ENCODE measurements around the gene SRR.
A peak's percentile ranks its signal among the peaks of the same experiment; 100 is the strongest.
"Not testable (repeated sequence)": the region's sequence is repeated elsewhere in the genome, so short reads cannot be mapped to it uniquely, and the experiment has no call there.

SRR gene

GRCh38 chr17:2299756-2300155, 4.0 kb upstream of the SRR start:
- Histone ChIP-seq H3K27ac (no peak overlapping the region), H3K9ac (no peak overlapping the region), H3K27me3 (ENCODE audit: control insufficient read depth, insufficient read depth, low read length) (no peaks in the 10 kb centered on the region), H3K79me2 (peaks cover 44% of the 10 kb centered on the region), H3K36me3 (ENCODE audit: control insufficient read depth, insufficient read depth, low read length) (no peaks in the 10 kb centered on the region), H3K4me3 (ENCODE audit: low read depth, low read length) (no peak overlapping the region), H3K4me2 (ENCODE audit: low read length) (no peak overlapping the region), H3K4me1 (no peaks in the 10 kb centered on the region), H3K9me3 (ENCODE audit: control insufficient read depth, low read length) (no peaks in the 10 kb centered on the region), H2AFZ (no peak overlapping the region)
- TF ChIP-seq CTCF (IDR thresholded peaks at IDR 0.05) = no peak

- Histone ChIP-seq H3K4me1 (no peaks in the 10 kb centered on the region), H2AFZ (peak overlapping the region; percentile 94), H3K27ac (peak overlapping the region; percentile 84), H3K4me3 (ENCODE audit: low read depth, low read length) (peak overlapping the region; percentile 96), H3K9me3 (ENCODE audit: control insufficient read depth, low read length) (no peaks in the 10 kb centered on the region), H3K27me3 (ENCODE audit: control insufficient read depth, insufficient read depth, low read length) (no peaks in the 10 kb centered on the region), H3K79me2 (peaks cover 34% of the 10 kb centered on the region), H3K4me2 (ENCODE audit: low read length) (peak overlapping the region; percentile 78), H3K36me3 (ENCODE audit: control insufficient read depth, insufficient read depth, low read length) (no peaks in the 10 kb centered on the region), H3K9ac (peak overlapping the region; percentile 50)
- TF ChIP-seq CTCF (IDR thresholded peaks at IDR 0.05) = no peak
Measured at GRCh38 chr17:2302778-2303203, 959 bp upstream of the SRR start.

GRCh38 chr17:2304931-2305330, 1.2 kb downstream of the SRR start:
- no peaks in the 10 kb centered on the region for H3K27me3 ChIP-seq (ENCODE audit: control insufficient read depth, insufficient read depth, low read length)
- H3K4me3 ChIP-seq (ENCODE audit: low read depth, low read length) = no peak overlapping the region
- H3K9ac ChIP-seq = no peak overlapping the region
- no peak for TF ChIP-seq CTCF (IDR thresholded peaks at IDR 0.05)
- H3K4me1 ChIP-seq = no peaks in the 10 kb centered on the region
- H3K79me2 ChIP-seq = peaks cover 22% of the 10 kb centered on the region
- no peaks in the 10 kb centered on the region for H3K9me3 ChIP-seq (ENCODE audit: control insufficient read depth, low read length)
- no peak overlapping the region for H2AFZ ChIP-seq
- H3K27ac ChIP-seq = no peak overlapping the region
- no peak overlapping the region for H3K4me2 ChIP-seq (ENCODE audit: low read length)
- no peaks in the 10 kb centered on the region for H3K36me3 ChIP-seq (ENCODE audit: control insufficient read depth, insufficient read depth, low read length)

GRCh38 chr17:2309338-2310154, 5.8 kb downstream of the SRR start:
- no peak for TF ChIP-seq CTCF (IDR thresholded peaks at IDR 0.05)
- Histone ChIP-seq H3K9ac (no peak overlapping the region), H3K27me3 (ENCODE audit: control insufficient read depth, insufficient read depth, low read length) (no peaks in the 10 kb centered on the region), H2AFZ (no peak overlapping the region), H3K4me2 (ENCODE audit: low read length) (no peak overlapping the region), H3K27ac (no peak overlapping the region), H3K9me3 (ENCODE audit: control insufficient read depth, low read length) (no peaks in the 10 kb centered on the region), H3K36me3 (ENCODE audit: control insufficient read depth, insufficient read depth, low read length) (no peaks in the 10 kb centered on the region), H3K4me1 (no peaks in the 10 kb centered on the region), H3K79me2 (peaks cover 5% of the 10 kb centered on the region), H3K4me3 (ENCODE audit: low read depth, low read length) (no peak overlapping the region)

- Histone ChIP-seq H3K27me3 (ENCODE audit: control insufficient read depth, insufficient read depth, low read length) (no peaks in the 10 kb centered on the region), H3K27ac (no peak overlapping the region), H3K79me2 (no peaks in the 10 kb centered on the region), H2AFZ (no peak overlapping the region), H3K36me3 (ENCODE audit: control insufficient read depth, insufficient read depth, low read length) (no peaks in the 10 kb centered on the region), H3K9ac (no peak overlapping the region), H3K4me3 (ENCODE audit: low read depth, low read length) (no peak overlapping the region), H3K4me1 (no peaks in the 10 kb centered on the region), H3K9me3 (ENCODE audit: control insufficient read depth, low read length) (no peaks in the 10 kb centered on the region), H3K4me2 (ENCODE audit: low read length) (no peak overlapping the region)
- TF ChIP-seq CTCF (IDR thresholded peaks at IDR 0.05) = no peak
Measured at GRCh38 chr17:2312736-2313135, 9.0 kb downstream of the SRR start.

GRCh38 chr17:2316916-2317205, 13.1 kb downstream of the SRR start:
- H3K27ac ChIP-seq; H3K9ac ChIP-seq; H3K4me3 ChIP-seq (ENCODE audit: low read depth, low read length); H3K36me3 ChIP-seq (ENCODE audit: control insufficient read depth, insufficient read depth, low read length); H3K79me2 ChIP-seq; H2AFZ ChIP-seq; H3K4me2 ChIP-seq (ENCODE audit: low read length); H3K27me3 ChIP-seq (ENCODE audit: control insufficient read depth, insufficient read depth, low read length); H3K4me1 ChIP-seq; H3K9me3 ChIP-seq (ENCODE audit: control insufficient read depth, low read length): not testable (repeated sequence)

Data from parathyroid adenoma (tissue), 2 donors.